Measurements from ENCODE around the gene TMPRSS13. TPM values are rescaled to one million over a fixed set of nuclear protein-coding genes. Genes with fewer than 3 reads are reported as not detected.

Gene TMPRSS13
- total RNA-seq, 1 donor from 2014 or later, result 0.53 TPM

DNA sequence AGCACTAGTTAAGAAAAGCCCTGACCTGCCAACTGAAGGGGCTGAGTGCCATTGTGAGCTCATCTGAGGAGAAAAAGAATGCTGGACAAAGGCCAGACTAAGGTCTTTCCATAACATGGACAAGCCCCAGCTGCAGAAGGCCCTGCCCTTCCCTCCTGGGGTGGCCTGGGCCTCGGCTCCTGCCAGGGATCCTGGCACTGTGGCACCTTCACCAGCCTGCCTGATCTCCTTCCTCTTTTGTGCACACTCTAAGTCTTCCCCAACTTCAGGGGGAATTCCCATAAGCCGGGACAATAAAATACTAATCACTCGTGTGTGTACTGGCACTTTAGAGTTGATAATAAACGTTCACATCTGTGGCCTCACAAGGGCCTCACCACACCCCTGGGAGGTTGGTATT is 9.9 kb downstream of the TMPRSS13 start:
- DNase-seq (ENCODE audit: low read depth) (no peak), FAIRE-seq (peak; percentile 13)
- Histone ChIP-seq H3K27me3 (ENCODE audit: control insufficient read depth, insufficient read depth, low read length) (no peaks in the 10 kb centered on the region), H3K36me3 (ENCODE audit: control insufficient read depth, insufficient read depth, low read length) (no peaks in the 10 kb centered on the region), H3K4me3 (ENCODE audit: low read depth, low read length) (no peak overlapping the region)
- TF ChIP-seq, protein P1, sequence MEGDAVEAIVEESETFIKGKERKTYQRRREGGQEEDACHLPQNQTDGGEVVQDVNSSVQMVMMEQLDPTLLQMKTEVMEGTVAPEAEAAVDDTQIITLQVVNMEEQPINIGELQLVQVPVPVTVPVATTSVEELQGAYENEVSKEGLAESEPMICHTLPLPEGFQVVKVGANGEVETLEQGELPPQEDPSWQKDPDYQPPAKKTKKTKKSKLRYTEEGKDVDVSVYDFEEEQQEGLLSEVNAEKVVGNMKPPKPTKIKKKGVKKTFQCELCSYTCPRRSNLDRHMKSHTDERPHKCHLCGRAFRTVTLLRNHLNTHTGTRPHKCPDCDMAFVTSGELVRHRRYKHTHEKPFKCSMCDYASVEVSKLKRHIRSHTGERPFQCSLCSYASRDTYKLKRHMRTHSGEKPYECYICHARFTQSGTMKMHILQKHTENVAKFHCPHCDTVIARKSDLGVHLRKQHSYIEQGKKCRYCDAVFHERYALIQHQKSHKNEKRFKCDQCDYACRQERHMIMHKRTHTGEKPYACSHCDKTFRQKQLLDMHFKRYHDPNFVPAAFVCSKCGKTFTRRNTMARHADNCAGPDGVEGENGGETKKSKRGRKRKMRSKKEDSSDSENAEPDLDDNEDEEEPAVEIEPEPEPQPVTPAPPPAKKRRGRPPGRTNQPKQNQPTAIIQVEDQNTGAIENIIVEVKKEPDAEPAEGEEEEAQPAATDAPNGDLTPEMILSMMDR (IDR thresholded peaks at IDR 0.05; ENCODE audit: insufficient read depth, low read length, severe bottlenecking), result no peak

DNA sequence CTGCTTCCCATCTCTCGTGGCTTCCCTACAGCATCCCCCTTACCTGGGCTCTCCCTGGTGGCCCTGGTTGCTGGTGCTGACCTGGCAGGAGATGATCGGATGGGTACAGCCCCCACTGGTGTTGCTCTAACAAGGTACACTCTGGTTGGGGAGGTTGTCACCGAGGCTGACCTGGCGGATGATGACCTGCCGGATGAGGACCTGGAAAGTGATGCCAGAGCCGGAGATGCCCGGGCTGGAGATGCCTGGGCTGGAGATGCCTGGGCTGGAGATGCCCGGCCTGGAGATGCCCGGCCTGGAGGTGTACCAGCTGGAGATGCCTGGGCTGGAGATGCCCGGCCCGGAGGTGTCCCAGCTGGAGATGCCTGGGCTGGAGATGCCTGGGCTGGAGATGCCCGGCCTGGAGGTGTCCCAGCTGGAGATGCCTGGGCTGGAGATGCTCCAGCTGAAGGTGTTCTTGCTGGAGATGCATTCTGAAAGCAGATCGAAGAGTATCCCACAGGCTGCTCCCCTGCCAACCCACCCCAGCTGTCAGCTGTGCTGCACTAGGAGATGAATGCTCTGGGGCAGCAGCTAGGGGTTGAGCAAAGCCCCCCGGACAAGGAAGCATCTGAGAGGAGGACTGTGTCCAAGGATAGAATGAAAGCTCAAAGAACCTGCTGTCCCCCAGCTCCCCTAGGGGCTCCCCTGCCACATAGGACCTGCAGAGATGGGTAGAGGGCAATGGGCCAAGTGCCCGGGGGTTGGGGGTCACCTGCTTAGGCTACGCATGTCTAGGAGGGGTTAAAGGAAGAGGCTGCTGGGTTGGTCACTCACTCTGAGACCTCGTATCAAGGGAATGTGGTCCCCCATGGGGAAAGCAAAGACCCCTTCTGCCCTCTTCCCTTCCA is 10.6 kb downstream of the TMPRSS13 start:
- Histone ChIP-seq H3K27me3 (ENCODE audit: control insufficient read depth, insufficient read depth, low read length) (no peaks in the 10 kb centered on the region), H3K4me3 (ENCODE audit: low read depth, low read length) (no peak overlapping the region), H3K36me3 (ENCODE audit: control insufficient read depth, insufficient read depth, low read length) (no peaks in the 10 kb centered on the region)
- DNase-seq (ENCODE audit: low read depth) (no peak), FAIRE-seq (no peak)
- TF ChIP-seq, protein P1 (IDR thresholded peaks at IDR 0.05; ENCODE audit: insufficient read depth, low read length, severe bottlenecking), result no peak

- Histone ChIP-seq H3K36me3 (ENCODE audit: control insufficient read depth, insufficient read depth, low read length) (no peaks in the 10 kb centered on the region), H3K4me3 (ENCODE audit: low read depth, low read length) (no peak overlapping the region), H3K27me3 (ENCODE audit: control insufficient read depth, insufficient read depth, low read length) (no peaks in the 10 kb centered on the region)
- DNase-seq (ENCODE audit: low read depth) (no peak), FAIRE-seq (no peak)
- TF ChIP-seq, protein P1 (IDR thresholded peaks at IDR 0.05; ENCODE audit: insufficient read depth, low read length, severe bottlenecking), result no peak
These were observed 11.5 kb downstream of the TMPRSS13 start for GRCh38 chr11:117917591-117918151.

DNA sequence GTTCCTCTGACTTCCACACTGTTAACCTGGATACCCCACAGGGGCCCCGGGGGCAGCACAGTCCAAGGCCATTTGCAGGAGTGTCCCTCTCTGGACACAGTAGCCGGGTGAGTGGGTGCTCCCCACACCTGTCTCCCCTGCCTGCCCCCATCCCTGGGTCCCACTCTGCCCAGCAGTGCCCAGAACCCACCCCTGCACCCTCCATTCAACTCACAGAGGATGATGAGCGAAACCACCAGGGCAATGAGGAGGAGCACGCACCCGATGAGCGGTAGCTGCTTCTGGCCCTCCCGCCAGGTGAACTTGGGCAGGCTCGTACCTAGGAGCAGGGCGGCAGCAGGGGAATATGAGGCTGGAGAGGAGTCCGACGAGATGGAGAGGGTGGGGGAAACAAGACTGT is 12.2 kb downstream of the TMPRSS13 start:
- Histone ChIP-seq H3K4me3 (ENCODE audit: low read depth, low read length) (no peak overlapping the region), H3K36me3 (ENCODE audit: control insufficient read depth, insufficient read depth, low read length) (no peaks in the 10 kb centered on the region), H3K27me3 (ENCODE audit: control insufficient read depth, insufficient read depth, low read length) (no peaks in the 10 kb centered on the region)
- FAIRE-seq (no peak), DNase-seq (ENCODE audit: low read depth) (no peak)
- TF ChIP-seq, protein P1 (IDR thresholded peaks at IDR 0.05; ENCODE audit: insufficient read depth, low read length, severe bottlenecking), result no peak

GRCh38 chr11:117915672-117916235 is 13.4 kb downstream of the TMPRSS13 start:
- no peaks in the 10 kb centered on the region for H3K27me3 ChIP-seq (ENCODE audit: control insufficient read depth, insufficient read depth, low read length)
- no peaks in the 10 kb centered on the region for H3K36me3 ChIP-seq (ENCODE audit: control insufficient read depth, insufficient read depth, low read length)
- TF ChIP-seq, protein P1 (IDR thresholded peaks at IDR 0.05; ENCODE audit: insufficient read depth, low read length, severe bottlenecking), result no peak
- FAIRE-seq, result no peak
- no peak overlapping the region for H3K4me3 ChIP-seq (ENCODE audit: low read depth, low read length)
- DNase-seq (ENCODE audit: low read depth), result no peak
